GM23248 (cell line): ENCODE results near the gene MRPL36. TPM values are rescaled to one million over a fixed set of nuclear protein-coding genes. Genes with fewer than 3 reads are reported as not detected.

ENCODE experiments used
- DNase-seq: peaks from one replicate; pipeline ENCODE4 v3.0.0-alpha.2; 2015
- H2AFZ ChIP-seq: fragments of 200-600 bp; sonication (generic); 2 replicates; pipeline ENCODE4 v1.6.1; 2016; ENCODE audit warnings: antibody characterized with exemption
- H3F3A ChIP-seq: fragments of 200-600 bp; sonication (generic); 2 replicates; pipeline ENCODE4 v1.6.1; 2016; ENCODE audit warnings: mild to moderate bottlenecking, antibody characterized with exemption, mixed run types; ENCODE audit not compliant: insufficient read depth
- H3K27ac ChIP-seq: fragments of 200-600 bp; sonication (generic); 2 replicates; pipeline ENCODE4 v1.5.1; 2016; ENCODE audit warnings: mild to moderate bottlenecking
- H3K27me3 ChIP-seq: fragments of 200-600 bp; sonication (generic); replicated peaks from 2 replicates; pipeline ENCODE4 v1.6.1; 2016; ENCODE audit warnings: mild to moderate bottlenecking; ENCODE audit not compliant: insufficient read depth
- H3K36me3 ChIP-seq: fragments of 200-600 bp; sonication (generic); 2 replicates; pipeline ENCODE4 v1.6.1; 2016; ENCODE audit warnings: low read depth, mild to moderate bottlenecking
- H3K4me1 ChIP-seq: fragments of 200-600 bp; sonication (generic); 2 replicates; pipeline ENCODE4 v1.6.1; 2016; ENCODE audit warnings: mild to moderate bottlenecking; ENCODE audit not compliant: insufficient read depth
- H3K4me2 ChIP-seq: fragments of 200-600 bp; sonication (generic); one replicate; pipeline ENCODE4 v1.6.1; 2016; ENCODE audit warnings: mild to moderate bottlenecking; ENCODE audit not compliant: unreplicated experiment
- H3K4me3 ChIP-seq: fragments of 200-600 bp; sonication (generic); 2 replicates; pipeline ENCODE4 v1.5.1; 2016; ENCODE audit warnings: mild to moderate bottlenecking
- H3K79me2 ChIP-seq: fragments of 200-600 bp; sonication (generic); 2 replicates; pipeline ENCODE4 v1.6.1; 2016; ENCODE audit warnings: mild to moderate bottlenecking; ENCODE audit not compliant: insufficient read depth
- H3K9ac ChIP-seq: fragments of 200-600 bp; sonication (generic); 2 replicates; pipeline ENCODE4 v1.6.1; 2016; ENCODE audit warnings: mild to moderate bottlenecking
- H3K9me2 ChIP-seq: fragments of 200-600 bp; sonication (generic); 2 replicates; pipeline ENCODE4 v1.6.1; 2016; ENCODE audit warnings: mixed run types, mild to moderate bottlenecking, moderate library complexity; ENCODE audit not compliant: insufficient read depth
- H3K9me3 ChIP-seq: fragments of 200-600 bp; sonication (generic); one replicate; pipeline ENCODE4 v1.6.1; 2017; ENCODE audit warnings: low read depth
- H4K20me1 ChIP-seq: fragments of 200-600 bp; sonication (generic); 2 replicates; pipeline ENCODE4 v1.6.0; 2016; ENCODE audit not compliant: insufficient read depth
- EZH2 ChIP-seq: fragments of 200-600 bp; sonication (generic); IDR thresholded peaks from 2 replicates; pipeline ENCODE4 v1.6.1; 2018; ENCODE audit warnings: antibody characterized with exemption, mild to moderate bottlenecking; ENCODE audit not compliant: insufficient read depth, poor library complexity, severe bottlenecking
- EZH2phosphoT487 ChIP-seq: fragments of 200-600 bp; sonication (generic); IDR thresholded peaks from 2 replicates; pipeline ENCODE4 v1.6.1; 2018; ENCODE audit warnings: antibody characterized with exemption, moderate library complexity, mild to moderate bottlenecking, low read depth; ENCODE audit not compliant: insufficient read depth
- WGBS, 2 experiments: methylation state at CpG; one replicate each; pipeline ENCODE4 v1.1.6; 2015 to 2017; ENCODE audit warnings: low lambda C conversion rate in 2 of 2, low coverage in 1 of 2; ENCODE audit errors: missing lambda C conversion rate in 2 of 2; 5-methylcytosine and 5-hydroxymethylcytosine counted together
- in situ Hi-C: fragments of 300-500 bp; cut with MboI; formaldehyde crosslinking; loops from 2 replicates; pipeline ENCODE4 v1.15.0; 2020
- polyA plus RNA-seq: library from polyadenylated mRNA; unstranded; fragments of >200 nt; fragmentation: Nextera tagmentation; extraction: Ambion mirVana; gene quantifications from 2 replicates; pipeline ENCODE4 v1.2.1, GENCODE V29; 2016
- total RNA-seq: library from RNA; depleted of rRNA; stranded (reverse); fragments of >200 nt; shearing (Covaris generic); gene quantifications from 2 replicates; pipeline ENCODE4 v1.2.3, GENCODE V29; 2014

MRPL36 gene
- total and polyA plus RNA-seq, 2 experiments from 2014 or later, result 30.9 to 140 TPM

DNA sequence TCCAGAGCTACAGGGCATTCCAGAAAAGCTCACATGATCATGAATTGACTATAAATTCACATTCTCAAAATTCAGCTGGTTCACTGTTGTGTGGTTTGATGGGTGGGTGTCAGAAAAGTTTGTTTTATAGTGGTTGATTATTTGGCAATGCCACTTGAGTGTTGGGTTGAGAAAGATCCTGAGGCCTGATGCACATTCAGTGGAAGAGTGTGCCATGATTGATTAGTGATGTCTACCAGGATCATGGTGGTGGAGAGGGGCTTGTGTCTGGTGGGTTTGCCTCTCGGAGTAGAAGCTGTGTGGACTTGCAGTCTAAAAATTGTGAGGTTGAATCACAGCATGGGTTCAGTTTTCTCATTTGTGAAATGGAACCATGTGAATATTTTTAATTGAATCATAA, 3.6 kb upstream of the MRPL36 start:
- H3K27me3 ChIP-seq, result no peaks in the 10 kb centered on the region
- 0 out of 2 replicates have a peak, but pooled peaks cover 11% of the 10 kb centered on the region for H3F3A ChIP-seq
- peaks cover 2% of the 10 kb centered on the region for H3K36me3 ChIP-seq
- TF ChIP-seq EZH2phosphoT487 (no peak), EZH2 (no peak)
- H3K4me1 ChIP-seq, result peaks cover 13% of the 10 kb centered on the region; the same call in 1 of the 2 replicates
- no peak overlapping the region for H3K9ac ChIP-seq
- DNase-seq, result no peak
- H2AFZ ChIP-seq, result no peak overlapping the region
- 95 to 97% methylated on average over 1 of the region's 1 CpG for WGBS, 2 experiments
- no peak overlapping the region for H3K4me2 ChIP-seq
- H3K4me3 ChIP-seq, result no peak overlapping the region
- no peak overlapping the region for H3K27ac ChIP-seq
- H4K20me1 ChIP-seq, result no peaks in the 10 kb centered on the region
- H3K9me2 ChIP-seq, result no peaks in the 10 kb centered on the region
- in situ Hi-C loops, result no loop called here
- H3K9me3 ChIP-seq, result no peaks in the 10 kb centered on the region
- H3K79me2 ChIP-seq, result peaks cover 90% of the 10 kb centered on the region

DNA sequence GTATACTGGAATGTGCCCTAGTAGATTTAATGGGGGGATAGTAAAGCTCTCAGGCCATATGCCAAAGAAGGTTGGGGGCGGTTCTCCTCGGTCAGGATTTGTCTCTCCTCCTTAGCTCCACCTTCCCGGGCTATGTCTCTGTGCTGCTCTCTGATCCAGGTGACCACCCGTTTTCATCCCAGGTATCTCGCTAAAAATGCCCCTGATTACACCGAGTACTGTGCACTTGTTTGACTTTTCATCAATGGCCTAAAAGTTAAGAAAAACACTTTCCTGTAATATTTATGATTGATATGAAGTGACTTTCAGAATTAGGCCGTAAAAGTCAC, 2.3 kb upstream of the MRPL36 start:
- H3F3A ChIP-seq, result 0 out of 2 replicates have a peak, but pooled peaks cover 11% of the 10 kb centered on the region
- peaks cover 6% of the 10 kb centered on the region for H3K36me3 ChIP-seq
- TF ChIP-seq EZH2phosphoT487 (no peak), EZH2 (no peak)
- no peaks in the 10 kb centered on the region for H3K9me3 ChIP-seq
- H3K79me2 ChIP-seq, result peaks cover 89% of the 10 kb centered on the region
- H3K27me3 ChIP-seq, result no peaks in the 10 kb centered on the region
- H3K27ac ChIP-seq, result 0 out of 2 replicates have a peak overlapping the region, but pooled peaks have one; percentile 32
- in situ Hi-C loops, result no loop called here
- H3K4me3 ChIP-seq, result peak overlapping the region; percentile 90
- H2AFZ ChIP-seq, result peak overlapping the region; percentile 89; the same call in 1 of the 2 replicates
- H3K9ac ChIP-seq, result peak overlapping the region; percentile 82
- no peaks in the 10 kb centered on the region for H4K20me1 ChIP-seq
- peak; percentile 26 for DNase-seq
- no peaks in the 10 kb centered on the region for H3K9me2 ChIP-seq
- 9 to 10% methylated on average over 7 of the region's 7 CpGs for WGBS, 2 experiments
- H3K4me1 ChIP-seq, result peaks cover 14% of the 10 kb centered on the region; the same call in 1 of the 2 replicates
- H3K4me2 ChIP-seq, result peak overlapping the region; percentile 93

DNA sequence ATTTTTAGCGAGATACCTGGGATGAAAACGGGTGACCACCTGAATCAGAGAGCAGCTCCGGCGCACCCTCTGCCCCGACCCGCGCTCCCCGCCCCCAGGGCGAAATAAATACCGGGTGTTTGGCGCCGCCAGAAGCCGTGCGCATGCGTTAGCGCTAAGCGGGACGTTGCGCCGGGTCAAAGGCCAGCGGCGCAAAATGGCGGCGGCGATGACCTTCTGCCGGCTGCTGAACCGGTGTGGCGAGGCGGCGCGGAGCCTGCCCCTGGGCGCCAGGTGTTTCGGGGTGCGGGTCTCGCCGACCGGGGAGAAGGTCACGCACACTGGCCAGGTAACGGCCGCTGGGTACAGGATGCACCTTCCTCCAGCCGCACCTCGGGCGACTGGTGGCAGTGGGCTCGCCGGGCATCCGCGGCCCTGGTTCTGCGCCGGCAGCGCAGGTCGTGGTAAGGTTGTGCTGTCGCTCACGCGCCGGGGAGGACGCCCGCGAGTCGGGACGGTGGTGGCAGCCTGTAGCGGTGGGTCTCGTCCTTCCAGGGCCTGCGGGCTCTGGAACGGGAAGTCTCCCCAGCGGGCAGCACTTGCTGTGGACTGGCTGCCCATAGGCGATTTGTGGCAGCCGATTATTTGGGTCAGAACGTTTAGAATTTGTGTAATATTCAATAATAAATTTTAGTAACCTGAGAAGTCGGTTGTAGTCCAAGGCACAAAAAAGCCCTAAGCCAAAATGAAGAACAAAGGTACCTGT, 1.8 kb upstream of the MRPL36 start, which contains the start of gene NDUFS6:
Gene NDUFS6 (plus strand): TSS at position 186 of the 745 bp plus-strand sequence. CDS start 11 bp downstream, at position 197.
- Histone ChIP-seq H3K79me2 (peaks cover 84% of the 10 kb centered on the region), H3F3A (0 out of 2 replicates have a peak, but pooled peaks cover 11% of the 10 kb centered on the region), H3K9me3 (no peaks in the 10 kb centered on the region), H4K20me1 (no peaks in the 10 kb centered on the region), H3K36me3 (peaks cover 6% of the 10 kb centered on the region), H3K9ac (peak within 1 kb of the TSS; percentile 82), H3K4me3 (peak within 1 kb of the TSS; percentile 90), H3K4me1 (peaks cover 14% of the 10 kb centered on the region; the same call in 1 of the 2 replicates), H3K4me2 (peak within 1 kb of the TSS; percentile 93), H2AFZ (peak within 1 kb of the TSS; percentile 89), H3K27me3 (no peaks in the 10 kb centered on the region), H3K27ac (peak within 1 kb of the TSS; percentile 83), H3K9me2 (no peaks in the 10 kb centered on the region)
- WGBS, 2 experiments, result 1% methylated on average over 63 to 66 of the region's 69 CpGs
- in situ Hi-C loops, result no loop called here
- DNase-seq, result peak; percentile 75
- no peak for TF ChIP-seq EZH2
- TF ChIP-seq EZH2phosphoT487, result no peak

DNA sequence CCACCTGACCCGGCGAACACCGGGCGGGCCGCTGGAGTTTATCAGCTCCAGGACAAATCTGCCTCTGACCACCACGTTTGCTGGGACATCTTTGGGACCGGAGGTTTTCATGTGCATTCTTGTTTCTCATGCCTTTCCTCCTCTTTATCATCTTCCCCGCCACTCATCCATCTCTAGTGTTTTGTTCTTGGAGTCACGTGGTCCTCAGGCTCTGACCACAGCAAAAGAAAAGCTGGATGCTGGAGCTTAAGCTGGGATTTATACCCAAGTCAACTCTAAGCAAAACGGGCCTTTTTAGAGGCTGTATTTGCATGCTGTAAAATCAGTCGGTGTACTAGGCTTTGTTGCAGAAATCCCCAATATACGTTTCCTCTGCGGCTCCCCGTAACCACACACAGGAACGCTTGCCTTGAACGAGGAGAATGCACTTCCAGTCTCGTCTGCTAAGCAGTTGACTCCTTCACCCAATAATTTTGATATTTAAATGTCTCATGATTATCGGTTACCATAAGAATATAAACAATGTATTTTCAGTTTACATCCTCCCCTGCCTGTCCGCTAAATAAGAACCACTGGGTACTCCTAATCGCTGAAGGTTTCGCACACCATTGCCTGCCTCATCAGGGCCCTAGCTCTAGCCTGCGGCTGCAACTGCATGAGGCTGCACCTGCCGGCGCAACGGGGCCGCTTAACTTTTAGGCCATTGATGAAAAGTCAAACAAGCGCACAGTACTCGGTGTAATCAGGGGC, 1.0 kb upstream of the MRPL36 start:
- Histone ChIP-seq H3K27me3 (no peaks in the 10 kb centered on the region), H3K9ac (peak overlapping the region; percentile 82), H2AFZ (peak overlapping the region; percentile 89), H3K9me2 (no peaks in the 10 kb centered on the region), H3K9me3 (no peaks in the 10 kb centered on the region), H3K79me2 (peaks cover 76% of the 10 kb centered on the region), H3K27ac (peak overlapping the region; percentile 83), H3K4me1 (peaks cover 14% of the 10 kb centered on the region; the same call in 1 of the 2 replicates), H3K4me2 (peak overlapping the region; percentile 93), H3K4me3 (peak overlapping the region; percentile 90), H4K20me1 (no peaks in the 10 kb centered on the region), H3F3A (0 out of 2 replicates have a peak, but pooled peaks cover 11% of the 10 kb centered on the region), H3K36me3 (peaks cover 6% of the 10 kb centered on the region)
- WGBS, 2 experiments, result 3 to 4% methylated on average over 28 of the region's 28 CpGs
- peak; percentile 67 for DNase-seq
- in situ Hi-C loops, result no loop called here
- TF ChIP-seq EZH2phosphoT487 (no peak), EZH2 (no peak)
